ENCODE measurements around the gene ADAMTS7.

GRCh38 chr15:78791357-78791756, 19.9 kb downstream of the ADAMTS7 start:
- TF ChIP-seq CTCF (conservative IDR thresholded peaks at IDR 0.05 in 1 of 2, IDR thresholded peaks at IDR 0.05 in 1 of 2; ENCODE audit: low read depth in 1 of 2, low read length in 2 of 2) (no peak), EZH2 (IDR thresholded peaks at IDR 0.05; ENCODE audit: low read length, missing control alignments) (no peak)

Data from fibroblast of lung (primary cell).